PC-9 (cell line): ENCODE data around the gene MAN1B1. TPM values are rescaled to one million over a fixed set of nuclear protein-coding genes. Genes with fewer than 3 reads are reported as not detected.

Experiments
- BruUV-seq: library from RNA; stranded (reverse); fragments of 400-500 nt; replicated peaks from 2 replicates; lab custom pipeline; 2021; lab: Mats Ljungman, UMichigan
- CTCF ChIA-PET: fragments of 300-600 bp; sonication (Branson Sonifier 250); formaldehyde crosslinking; loops from one replicate; lab custom pipeline; 2022; ENCODE audit warnings: antibody characterized with exemption; lab: Charles Lee
- POLR2A ChIA-PET: fragments of 300-600 bp; sonication (Branson Sonifier 250); formaldehyde crosslinking; loops from one replicate; lab custom pipeline; 2022; ENCODE audit warnings: antibody characterized with exemption; ENCODE audit not compliant: unreplicated experiment; lab: Charles Lee
- DNase-seq, 2 experiments: peaks; one replicate each; pipeline versions ENCODE4 v3.0.0 to v3.0.0-alpha.2; 2015 to 2022; ENCODE audit warnings: mixed read lengths in 1 of 2
- H2AFZ ChIP-seq: fragments of 200-600 bp; sonication (generic); 2 replicates; pipeline ENCODE4 v1.8.1; 2017; ENCODE audit warnings: antibody characterized with exemption
- H3F3A ChIP-seq: fragments of 200-600 bp; sonication (generic); 2 replicates; pipeline ENCODE4 v1.8.1; 2017; ENCODE audit warnings: antibody characterized with exemption, mild to moderate bottlenecking, low read depth; ENCODE audit not compliant: insufficient read depth
- H3K27ac ChIP-seq: fragments of 200-600 bp; sonication (generic); 2 replicates; pipeline ENCODE4 v1.6.1; 2016; ENCODE audit warnings: mixed run types
- H3K27me3 ChIP-seq: fragments of 200-600 bp; sonication (generic); 2 replicates; pipeline ENCODE4 v1.6.1; 2016; ENCODE audit warnings: low read depth, mixed run types; ENCODE audit not compliant: insufficient read depth
- H3K36me3 ChIP-seq: fragments of 200-600 bp; sonication (generic); 2 replicates; pipeline ENCODE4 v1.6.1; 2016; ENCODE audit warnings: low read depth, mixed run types
- H3K4me1 ChIP-seq: fragments of 200-600 bp; sonication (generic); replicated peaks from 2 replicates; pipeline ENCODE4 v1.6.1; 2016; ENCODE audit warnings: mixed run types; ENCODE audit not compliant: insufficient read depth
- H3K4me2 ChIP-seq: fragments of 200-600 bp; sonication (generic); 2 replicates; pipeline ENCODE4 v1.6.1; 2017; ENCODE audit warnings: mixed run types
- H3K4me3 ChIP-seq: fragments of 200-600 bp; sonication (generic); 2 replicates; pipeline ENCODE4 v1.6.1; 2016; ENCODE audit warnings: mixed run types
- H3K79me2 ChIP-seq: fragments of 200-600 bp; sonication (generic); 2 replicates; pipeline ENCODE4 v1.6.1; 2017; ENCODE audit warnings: low read depth, mixed run types
- H3K9me2 ChIP-seq: fragments of 200-600 bp; sonication (generic); 2 replicates; pipeline ENCODE4 v1.8.1; 2017; ENCODE audit warnings: mild to moderate bottlenecking; ENCODE audit not compliant: insufficient read depth
- H3K9me3 ChIP-seq: fragments of 200-600 bp; sonication (generic); 2 replicates; pipeline ENCODE4 v1.8.1; 2016; ENCODE audit warnings: low read depth; ENCODE audit not compliant: insufficient read depth
- H4K20me1 ChIP-seq: fragments of 200-600 bp; sonication (generic); 2 replicates; pipeline ENCODE4 v1.8.1; 2017; ENCODE audit not compliant: insufficient read depth
- CTCF ChIP-seq: fragments of 200-600 bp; sonication (generic); conservative IDR thresholded peaks from 2 replicates; pipeline ENCODE4 v1.6.1; 2017; ENCODE audit warnings: mixed run types, antibody characterized with exemption, mild to moderate bottlenecking, moderate library complexity
- EZH2 ChIP-seq: fragments of 200-600 bp; sonication (generic); IDR thresholded peaks from 2 replicates; pipeline ENCODE4 v1.8.0; 2017; ENCODE audit warnings: antibody characterized with exemption, low read depth
- intact Hi-C: fragments of 100-400 bp; cut with micrococcal nuclease; formaldehyde crosslinking; loops from one replicate; pipeline ENCODE4 v1.10.0; 2022; ENCODE audit not compliant: unreplicated experiment
- total RNA-seq: library from RNA; stranded (reverse); gene quantifications from 2 replicates; pipeline ENCODE4 v1.2.3, GENCODE V29; 2021

The MAN1B1 gene
- total RNA-seq, 1 experiment from 2014 or later, result 79.3 TPM

- intact Hi-C loops, result loop anchor here (5.0 kb wide), 1 partner anchor 68 kb away; no protein-coding TSS in a partner anchor
- Histone ChIP-seq H3K36me3 (no peaks in the 10 kb centered on the region), H3K27me3 (peaks cover 6% of the 10 kb centered on the region), H3K9me2 (no peaks in the 10 kb centered on the region), H3K9me3 (no peaks in the 10 kb centered on the region), H3F3A (peaks cover 11% of the 10 kb centered on the region; the same call in 1 of the 2 replicates), H3K27ac (no peak overlapping the region), H3K4me1 (peaks cover 3% of the 10 kb centered on the region), H4K20me1 (peaks cover 10% of the 10 kb centered on the region), H3K79me2 (peaks cover 5% of the 10 kb centered on the region), H3K4me2 (no peak overlapping the region), H2AFZ (no peak overlapping the region), H3K4me3 (no peak overlapping the region)
- no TSS peak for BruUV-seq
- TF ChIP-seq EZH2, result no peak
- peak; percentile 65 for TF ChIP-seq CTCF
- ChIA-PET CTCF (no interaction called here), POLR2A (no interaction called here)
- DNase-seq, result peak in 1 of 2 experiments; percentile 73
Observed at GRCh38 chr9:137049544-137050449, 37.0 kb upstream of the MAN1B1 start.

- H3K4me1 ChIP-seq, result no peaks in the 10 kb centered on the region
- no peaks in the 10 kb centered on the region for H3K79me2 ChIP-seq
- TF ChIP-seq CTCF (no peak), EZH2 (no peak)
- ChIA-PET POLR2A (no interaction called here), CTCF (no interaction called here)
- no peak overlapping the region for H3K4me3 ChIP-seq
- H2AFZ ChIP-seq, result no peak overlapping the region
- H3F3A ChIP-seq, result peaks cover 9% of the 10 kb centered on the region; the same call in 1 of the 2 replicates
- H3K9me2 ChIP-seq, result no peaks in the 10 kb centered on the region
- intact Hi-C loops, result no loop called here
- H3K36me3 ChIP-seq, result no peaks in the 10 kb centered on the region
- H3K9me3 ChIP-seq, result no peaks in the 10 kb centered on the region
- no peak overlapping the region for H3K4me2 ChIP-seq
- no peak for DNase-seq
- peaks cover 6% of the 10 kb centered on the region for H3K27me3 ChIP-seq
- peaks cover 5% of the 10 kb centered on the region; the same call in 1 of the 2 replicates for H4K20me1 ChIP-seq
- no peak overlapping the region for H3K27ac ChIP-seq
- no TSS peak for BruUV-seq
Observed at GRCh38 chr9:137050570-137050969, 36.2 kb upstream of the MAN1B1 start.

- TF ChIP-seq CTCF, result no peak
- no peak for TF ChIP-seq EZH2
- intact Hi-C loops, result no loop called here
- ChIA-PET CTCF (no interaction called here), POLR2A (no interaction called here)
- no peaks in the 10 kb centered on the region for H3K4me1 ChIP-seq
- H2AFZ ChIP-seq, result no peak overlapping the region
- DNase-seq, result no peak
- peaks cover 6% of the 10 kb centered on the region for H3K27me3 ChIP-seq
- no peak overlapping the region for H3K4me3 ChIP-seq
- peaks cover 5% of the 10 kb centered on the region; the same call in 1 of the 2 replicates for H4K20me1 ChIP-seq
- H3F3A ChIP-seq, result peaks cover 9% of the 10 kb centered on the region; the same call in 1 of the 2 replicates
- no peak overlapping the region for H3K27ac ChIP-seq
- no TSS peak for BruUV-seq
- no peaks in the 10 kb centered on the region for H3K9me3 ChIP-seq
- no peak overlapping the region for H3K4me2 ChIP-seq
- no peaks in the 10 kb centered on the region for H3K79me2 ChIP-seq
- no peaks in the 10 kb centered on the region for H3K9me2 ChIP-seq
- no peaks in the 10 kb centered on the region for H3K36me3 ChIP-seq
Observed at GRCh38 chr9:137051145-137051724, 35.5 kb upstream of the MAN1B1 start.
